Ammon's horn (tissue), 1 donor: ENCODE measurements around the gene RC3H2.
"Not testable (repeated sequence)": the region's sequence is repeated elsewhere in the genome, so short reads cannot be mapped to it uniquely, and the experiment has no call there.

Experiments used
- DNase-seq: peaks from one replicate; pipeline ENCODE4 v3.0.0-alpha.2; 2016; ENCODE audit warnings: low spot score

The RC3H2 gene

DNA sequence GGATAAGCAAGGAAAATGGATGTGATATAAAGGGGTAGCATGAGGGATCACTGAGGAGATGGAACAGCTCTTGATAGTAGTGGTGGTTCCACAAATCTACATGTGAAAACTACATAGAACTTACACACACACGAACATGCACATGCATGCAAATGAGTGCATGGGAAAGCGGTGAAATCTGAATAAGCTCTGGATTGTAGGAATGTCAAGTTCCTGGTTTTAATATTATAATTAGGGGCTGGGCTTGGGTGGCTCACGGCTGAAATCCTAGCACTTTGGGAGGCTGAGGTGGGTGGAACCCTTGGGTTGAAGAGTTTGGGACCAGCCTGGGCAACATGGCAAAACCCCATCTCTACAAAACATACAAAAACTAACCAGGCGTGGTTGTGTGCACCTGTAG is 63.7 kb downstream of the RC3H2 start:
- DNase-seq: no peak

DNA sequence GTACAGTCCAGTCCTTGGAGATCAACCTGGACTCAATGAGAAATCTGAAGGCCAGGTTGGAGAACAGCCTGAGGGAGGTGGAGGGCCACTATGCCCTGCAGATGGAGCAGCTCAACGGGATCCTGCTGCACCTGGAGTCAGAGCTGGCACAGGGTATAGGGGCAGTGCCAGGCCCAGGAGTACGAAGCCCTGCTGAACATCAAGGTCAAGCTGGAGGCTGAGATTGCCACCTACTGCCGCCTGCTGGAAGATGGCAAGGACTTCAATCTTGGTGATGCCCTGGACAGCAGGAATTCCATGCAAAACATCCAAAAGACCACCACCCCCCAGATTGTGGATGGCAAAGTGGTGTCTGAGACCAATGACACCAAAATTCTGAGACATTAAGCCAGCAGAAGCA is 66.7 kb downstream of the RC3H2 start:
- DNase-seq: not testable (repeated sequence)

DNA sequence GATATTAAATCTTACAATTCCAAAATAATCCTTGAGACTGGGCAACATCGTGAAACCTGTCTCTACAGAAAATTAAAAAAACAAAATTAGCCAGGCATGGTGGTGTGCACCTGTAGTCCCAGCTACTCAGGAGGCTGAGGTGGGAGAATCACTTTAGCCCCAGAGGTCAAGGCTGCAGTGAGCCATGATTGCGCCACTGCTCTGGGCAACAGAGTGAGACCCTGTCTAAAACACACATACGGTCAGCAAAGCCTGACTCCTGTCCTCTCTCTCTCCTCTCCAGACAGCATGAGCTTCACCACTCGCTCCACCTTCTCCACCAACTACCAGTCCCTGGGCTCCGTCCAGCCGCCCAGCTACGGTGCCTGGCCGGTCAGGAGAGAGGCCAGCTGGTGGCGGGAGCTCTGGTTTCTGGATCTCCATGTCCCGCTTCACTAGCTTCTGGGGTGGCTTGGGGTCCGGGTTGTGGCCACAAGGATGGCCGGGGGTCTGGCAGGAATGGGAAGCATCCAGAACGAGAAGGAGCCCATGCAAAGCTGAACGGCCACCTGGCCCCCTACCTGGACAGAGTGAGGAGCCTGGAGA is 67.8 kb downstream of the RC3H2 start:
- no peak for DNase-seq

DNA sequence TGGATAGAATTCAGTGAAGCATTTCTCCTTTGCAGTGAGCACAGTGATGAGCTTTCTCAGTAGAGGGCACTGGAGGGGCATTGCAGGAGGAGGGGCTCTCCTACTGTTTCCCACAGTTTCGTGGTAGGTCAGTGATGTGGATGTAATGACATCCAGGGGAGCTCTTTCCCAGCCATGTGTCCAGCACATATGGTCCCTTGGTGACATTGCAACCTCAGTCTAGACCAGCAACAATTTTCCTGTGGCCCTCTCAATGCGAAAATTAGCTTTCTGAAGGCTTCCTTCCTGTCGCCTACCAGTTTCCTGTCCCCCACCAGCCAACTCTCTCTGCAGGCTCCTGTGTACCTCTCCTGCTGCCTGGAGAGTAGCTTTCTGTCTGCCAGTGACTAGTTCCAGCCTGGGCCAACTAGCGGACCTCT is 69.8 kb downstream of the RC3H2 start:
- no peak for DNase-seq

DNA sequence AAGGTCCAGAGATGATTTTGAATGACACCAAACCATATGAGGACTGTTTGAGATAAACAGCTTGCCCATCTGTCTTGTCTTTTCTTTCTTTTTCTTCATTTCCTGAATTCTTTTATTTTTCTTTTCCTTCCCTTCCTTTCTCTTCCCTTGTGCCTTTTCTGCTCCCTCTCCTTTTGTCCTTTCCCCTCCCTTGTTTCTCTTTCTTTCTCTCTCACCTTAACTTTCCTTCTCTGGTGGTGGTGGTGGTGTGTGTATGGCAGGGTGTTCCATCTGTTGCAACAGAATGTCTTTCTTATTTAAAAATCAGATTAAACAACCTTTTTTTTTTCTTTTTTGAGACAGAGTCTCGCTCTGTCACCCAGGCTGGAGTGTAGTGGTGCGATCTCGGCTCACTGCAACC is 73.0 kb downstream of the RC3H2 start:
- DNase-seq: no peak

DNA sequence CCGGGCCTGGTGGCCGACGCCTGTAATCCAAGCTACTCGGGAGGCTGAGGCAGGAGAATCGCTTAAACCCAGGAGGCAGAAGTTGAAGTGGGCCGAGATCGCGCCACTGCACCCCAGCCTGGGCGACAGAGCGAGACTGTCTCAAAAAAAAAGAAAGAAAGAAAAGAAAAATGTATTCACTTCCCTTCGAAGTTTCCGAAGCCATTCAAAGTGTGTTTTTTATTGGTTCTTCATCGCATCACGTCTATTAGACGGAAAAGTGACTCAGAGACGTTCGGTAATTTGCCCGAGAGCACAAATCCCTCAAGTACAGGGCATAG is 76.2 kb downstream of the RC3H2 start:
- DNase-seq: not testable (repeated sequence)

DNA sequence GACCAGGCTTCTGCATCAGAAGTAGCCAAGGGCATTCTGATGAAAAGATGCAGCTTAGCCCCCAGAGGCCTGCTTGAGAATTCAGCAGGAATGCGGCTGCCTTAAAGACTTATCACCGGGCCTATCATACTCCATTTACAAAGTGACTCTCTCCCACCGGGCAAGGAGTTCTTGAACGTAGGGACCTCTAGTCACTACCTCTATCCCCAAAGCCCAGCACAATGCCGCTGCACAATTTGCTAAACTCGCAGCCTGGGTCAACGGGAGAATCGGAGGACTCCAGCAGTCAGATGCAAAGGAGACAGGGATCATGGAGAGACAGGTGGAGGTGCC is 77.4 kb downstream of the RC3H2 start:
- DNase-seq: no peak

DNA sequence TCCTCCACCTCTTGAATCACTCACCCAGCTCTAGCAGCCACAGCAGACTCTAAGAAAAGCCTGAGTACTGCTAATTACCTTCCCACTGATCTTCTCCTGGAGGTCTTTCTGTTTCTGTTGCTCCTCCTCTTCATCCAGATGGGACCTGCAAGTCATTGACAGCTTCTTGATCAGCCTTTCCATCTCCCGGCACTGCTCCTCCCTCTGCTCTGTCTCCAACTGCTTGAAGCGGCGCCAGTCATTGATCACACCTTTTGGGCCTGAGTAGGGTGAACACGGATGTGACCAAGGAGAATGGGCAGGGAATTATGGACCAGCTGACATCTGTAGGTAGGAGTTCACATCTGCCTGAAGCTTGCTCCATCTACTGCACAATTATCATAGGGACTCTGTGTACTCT is 82.2 kb downstream of the RC3H2 start:
- DNase-seq: no peak

DNA sequence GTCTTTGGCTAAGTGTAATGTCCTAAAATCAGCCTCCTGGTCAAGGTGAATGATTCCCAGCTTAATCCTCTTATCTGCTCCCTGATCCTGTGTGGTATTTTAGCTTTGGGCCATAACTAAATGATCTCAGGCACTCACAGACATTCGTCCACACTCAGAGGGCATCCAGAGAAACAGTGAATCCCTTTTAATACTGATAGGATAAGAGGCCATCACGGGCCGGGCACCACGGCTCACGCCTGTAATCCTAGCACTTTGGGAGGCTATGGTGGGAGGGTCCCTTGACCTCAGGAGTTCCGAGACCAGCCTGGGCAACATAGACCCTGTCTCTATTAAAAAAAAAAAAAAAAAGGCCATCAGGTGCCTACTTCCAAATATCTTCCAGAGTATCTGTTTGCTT is 83.1 kb downstream of the RC3H2 start:
- no peak for DNase-seq

DNA sequence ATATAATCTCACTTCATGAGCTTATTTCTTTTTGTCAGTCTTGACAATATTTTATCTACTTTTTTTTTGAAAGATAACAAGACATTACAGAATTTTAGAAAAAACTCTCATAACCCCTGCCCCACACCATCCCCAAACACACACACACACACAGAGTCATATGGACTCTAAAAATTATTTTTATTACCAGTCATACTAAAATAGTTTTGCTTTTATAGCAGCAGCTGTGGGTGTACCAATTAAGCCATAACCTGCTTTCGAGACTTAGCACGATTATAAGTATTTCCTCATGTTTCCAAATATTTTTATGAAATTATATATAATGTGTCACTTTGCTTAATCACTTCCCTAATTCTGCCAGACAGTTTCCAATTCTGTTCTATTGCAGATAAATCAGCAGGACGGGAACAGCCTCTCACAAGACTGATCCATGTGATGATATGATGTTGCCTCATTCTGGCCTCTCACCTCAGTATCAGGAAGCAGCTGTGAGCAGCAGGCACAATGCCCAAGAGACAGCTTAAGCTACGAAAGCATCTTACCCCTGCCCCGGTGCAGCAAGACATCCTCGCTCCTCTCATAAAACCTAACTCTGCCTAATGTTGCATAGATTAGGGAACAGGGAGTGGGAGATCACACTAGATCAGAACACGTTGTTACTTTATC is 83.7 kb downstream of the RC3H2 start:
- peak; percentile 33 for DNase-seq

DNA sequence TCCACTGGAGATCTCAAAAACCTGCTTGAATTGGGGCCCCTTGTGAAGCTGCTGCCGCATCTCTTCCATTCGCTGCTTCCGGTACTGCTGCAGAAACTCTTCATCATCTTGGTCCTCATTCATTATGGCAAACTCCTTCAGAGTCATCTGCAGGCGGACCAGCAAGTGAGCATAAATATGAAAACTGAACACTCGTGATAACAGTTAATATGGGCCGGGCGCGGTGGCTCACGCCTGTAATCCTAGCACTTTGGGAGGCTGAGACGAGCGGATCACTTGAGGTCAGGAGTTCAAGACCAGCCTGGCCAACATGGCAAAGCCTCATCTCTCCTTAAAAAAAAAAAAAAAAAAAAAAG is 84.7 kb downstream of the RC3H2 start:
- DNase-seq: no peak

DNA sequence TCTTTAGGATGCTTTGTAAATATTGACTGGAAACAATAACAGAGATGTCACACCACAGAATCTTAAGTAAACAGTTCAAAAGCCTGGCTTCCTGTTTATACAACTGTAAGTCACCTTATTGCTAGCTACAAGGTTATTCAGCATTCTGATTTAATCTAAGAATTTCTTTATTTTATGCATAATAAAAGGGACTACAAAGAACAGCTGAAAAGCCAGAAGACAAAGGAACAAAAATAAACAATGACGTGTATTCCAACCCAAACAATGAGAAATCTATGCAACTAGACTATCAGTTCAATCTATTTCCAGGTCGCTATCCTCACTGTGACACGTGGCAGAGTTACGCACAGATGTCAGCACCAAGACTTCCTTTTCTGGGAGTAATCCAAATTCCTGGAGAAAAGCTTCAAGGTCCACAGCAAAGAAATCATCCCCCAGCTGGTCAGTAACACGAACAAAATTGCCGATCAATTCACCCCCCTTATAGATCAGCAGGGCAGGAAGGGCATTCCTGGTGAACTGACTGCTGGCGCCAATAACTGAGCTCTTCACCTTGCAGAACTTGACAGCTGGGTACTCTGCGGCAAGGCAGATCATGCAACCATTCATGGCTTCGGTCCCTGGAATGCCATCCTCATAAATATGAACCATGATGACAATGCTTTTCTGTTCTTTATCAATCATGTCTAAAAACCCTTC is 85.2 kb downstream of the RC3H2 start:
- no peak for DNase-seq

DNA sequence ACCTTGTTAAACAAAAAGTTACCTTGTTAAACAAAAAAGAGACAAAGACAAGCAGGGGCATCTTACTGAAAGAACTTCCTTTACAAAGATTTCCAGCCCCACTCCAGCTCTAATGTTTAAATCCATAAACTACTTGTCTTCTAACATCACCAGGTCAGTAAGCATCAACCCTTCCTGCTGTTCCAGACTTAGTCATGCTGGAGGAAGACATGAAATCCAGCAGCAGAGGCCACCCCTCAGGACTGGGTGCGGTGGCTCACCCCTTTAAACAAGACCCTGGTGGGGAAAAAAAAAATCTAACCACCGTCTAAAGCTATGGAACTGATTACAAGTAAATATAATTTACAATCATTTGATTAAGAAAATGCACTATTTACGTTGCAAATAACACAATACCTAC is 85.8 kb downstream of the RC3H2 start:
- DNase-seq: no peak

DNA sequence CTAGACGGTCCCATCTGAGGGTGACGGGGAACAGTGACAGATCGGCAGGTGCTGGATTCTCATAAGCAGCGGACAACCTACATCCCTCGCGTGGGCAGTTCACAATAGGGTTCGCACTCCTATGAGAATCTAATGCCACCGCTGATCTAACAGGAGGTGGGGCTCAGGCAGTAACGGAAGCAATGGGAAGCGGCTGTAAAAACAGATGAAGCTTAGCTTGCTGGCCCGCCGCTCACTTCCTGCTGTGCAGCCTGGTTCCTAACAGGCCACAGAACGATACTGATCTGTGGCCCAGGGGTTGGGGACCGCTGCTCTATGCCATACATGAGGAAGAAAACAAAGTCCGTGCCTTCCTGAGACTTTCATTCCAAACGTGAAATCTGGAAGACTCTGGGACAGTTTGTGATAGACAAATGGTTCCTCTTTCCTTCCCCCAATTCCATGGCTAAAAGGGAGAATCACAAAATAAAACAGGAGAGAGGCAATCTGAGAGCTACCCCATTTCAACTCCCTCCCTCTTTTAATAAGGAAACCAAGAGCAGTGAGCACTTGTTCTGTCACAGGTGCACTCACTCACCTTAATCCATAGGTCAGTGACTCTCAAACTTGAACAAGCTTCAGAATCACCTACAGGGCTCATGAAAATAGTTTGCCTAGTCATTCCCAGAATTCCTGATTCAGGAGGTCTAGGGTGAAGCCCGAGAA is 88.8 kb downstream of the RC3H2 start:
- DNase-seq: peak; percentile 66

DNA sequence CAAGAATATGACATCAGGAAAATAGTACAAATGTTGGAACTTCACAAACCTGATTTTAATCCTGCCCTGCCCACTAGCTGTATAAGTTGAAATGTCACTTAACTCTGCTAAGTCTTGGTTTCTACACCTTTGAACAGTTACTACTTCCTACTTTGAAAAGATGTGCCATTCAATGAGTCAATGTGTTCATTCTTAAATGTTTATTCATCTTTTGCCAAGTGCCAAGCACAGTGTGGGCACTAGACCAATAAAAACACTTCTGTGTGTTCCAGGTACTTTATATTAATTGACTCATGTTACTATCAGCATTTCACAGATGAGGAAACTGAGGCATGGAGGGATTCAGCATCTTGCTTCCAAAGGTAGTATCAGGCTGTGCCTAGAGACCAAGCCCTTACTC is 89.6 kb downstream of the RC3H2 start:
- no peak for DNase-seq

DNA sequence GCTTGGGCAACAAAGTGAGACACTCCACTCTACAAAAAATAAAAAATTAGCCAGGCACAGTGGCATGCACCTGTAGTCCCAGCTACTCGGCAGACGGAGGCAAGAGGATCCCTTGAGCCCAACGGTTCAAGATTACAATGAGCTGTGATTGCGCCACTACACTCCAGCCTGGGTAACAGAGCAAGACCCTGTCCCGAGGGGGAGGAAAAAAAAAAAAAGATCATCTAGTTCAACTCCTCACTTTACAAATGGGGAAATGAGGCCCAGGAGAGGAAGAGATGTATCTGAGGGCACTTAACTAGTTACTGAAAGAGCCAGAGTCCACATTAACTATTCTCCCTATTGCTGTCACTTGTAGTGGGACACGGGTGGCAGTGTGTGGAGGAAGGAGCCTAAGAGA is 90.6 kb downstream of the RC3H2 start:
- DNase-seq: no peak

DNA sequence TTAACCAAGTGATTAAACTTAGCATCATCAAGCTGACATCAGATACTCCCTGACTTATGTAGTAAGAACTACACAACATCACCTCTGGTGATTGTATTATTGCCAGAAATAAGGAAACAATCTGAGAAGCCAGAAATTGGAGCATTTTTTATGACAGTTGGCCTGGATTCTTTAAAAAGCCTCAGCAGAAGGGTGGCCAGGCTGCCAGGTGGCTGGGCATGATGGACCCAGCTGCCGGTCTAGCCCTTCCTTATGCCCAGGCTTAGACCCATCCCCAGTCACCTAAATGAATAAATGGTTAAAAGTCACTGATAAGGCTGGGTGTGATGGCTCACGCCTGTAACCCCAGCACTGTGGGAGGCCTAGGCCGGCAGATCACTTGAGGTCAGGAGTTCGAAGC is 92.4 kb downstream of the RC3H2 start:
- no peak for DNase-seq

DNA sequence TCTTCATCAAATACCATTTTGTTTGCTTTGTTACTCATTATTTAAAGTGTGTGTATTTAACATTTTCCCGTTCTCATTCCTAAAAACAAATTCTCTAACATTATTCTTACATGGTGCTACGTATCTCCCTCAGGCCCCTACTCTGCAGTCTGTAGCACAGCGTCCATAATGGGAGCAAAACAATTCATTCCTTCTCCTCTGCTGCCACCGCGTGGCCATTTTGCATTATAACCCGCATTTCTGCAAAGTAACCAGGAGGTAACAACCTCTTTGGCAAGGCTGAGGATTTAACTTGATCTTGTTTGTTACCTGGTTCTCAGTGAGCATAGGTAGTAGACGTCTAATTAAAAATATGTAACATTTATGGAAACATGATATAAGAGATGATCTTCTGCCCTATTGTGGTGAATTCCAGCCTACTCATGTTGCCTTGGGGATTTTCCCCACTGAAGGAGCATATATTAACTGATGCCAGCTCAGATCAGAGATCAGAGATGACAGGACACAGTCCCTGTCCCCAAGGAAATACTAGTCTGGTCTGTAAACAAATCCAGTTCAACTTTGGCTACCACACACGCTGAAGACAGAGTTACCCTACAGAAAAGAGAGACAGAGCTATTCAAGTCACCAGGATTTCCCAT is 94.7 kb downstream of the RC3H2 start:
- peak; percentile 94 for DNase-seq

DNA sequence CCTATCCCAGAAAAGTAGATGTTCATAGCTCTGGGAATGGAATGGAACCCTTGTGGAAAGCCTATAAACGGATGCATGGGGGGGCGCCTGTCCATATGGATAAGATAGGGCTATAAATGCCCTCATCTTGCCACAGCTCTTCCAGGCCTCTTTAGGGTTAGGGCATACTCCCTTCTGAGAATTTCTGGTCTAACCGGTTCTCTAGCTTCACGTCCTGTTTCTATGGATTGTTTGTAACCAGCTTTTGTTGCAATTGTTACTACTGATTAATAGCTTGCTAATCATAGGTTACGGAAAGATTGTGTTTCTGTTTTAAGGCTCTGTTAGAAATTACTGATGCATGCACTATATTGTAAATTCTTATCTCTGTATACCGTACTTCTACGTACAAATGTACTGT is 95.9 kb downstream of the RC3H2 start:
- DNase-seq: not testable (repeated sequence)

DNA sequence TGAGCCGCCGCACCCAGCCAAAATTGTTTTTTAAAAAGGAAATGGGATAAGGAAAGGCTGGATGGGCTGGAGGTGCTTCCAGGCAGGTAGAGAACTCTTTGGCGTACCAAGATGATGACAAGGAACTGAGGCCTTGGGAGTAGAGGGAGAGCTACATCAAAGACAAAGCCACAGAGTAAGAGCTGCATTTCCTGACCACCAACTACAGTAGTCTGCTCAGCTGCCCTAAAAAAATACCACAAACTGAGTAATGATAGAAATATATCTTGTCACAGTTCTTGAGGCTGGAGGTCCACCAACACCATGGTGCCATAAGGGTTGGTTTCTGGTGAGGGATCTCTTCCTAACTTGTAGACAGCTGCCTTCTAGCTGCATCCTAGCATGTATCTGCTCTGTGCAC is 97.0 kb downstream of the RC3H2 start:
- DNase-seq: no peak

DNA sequence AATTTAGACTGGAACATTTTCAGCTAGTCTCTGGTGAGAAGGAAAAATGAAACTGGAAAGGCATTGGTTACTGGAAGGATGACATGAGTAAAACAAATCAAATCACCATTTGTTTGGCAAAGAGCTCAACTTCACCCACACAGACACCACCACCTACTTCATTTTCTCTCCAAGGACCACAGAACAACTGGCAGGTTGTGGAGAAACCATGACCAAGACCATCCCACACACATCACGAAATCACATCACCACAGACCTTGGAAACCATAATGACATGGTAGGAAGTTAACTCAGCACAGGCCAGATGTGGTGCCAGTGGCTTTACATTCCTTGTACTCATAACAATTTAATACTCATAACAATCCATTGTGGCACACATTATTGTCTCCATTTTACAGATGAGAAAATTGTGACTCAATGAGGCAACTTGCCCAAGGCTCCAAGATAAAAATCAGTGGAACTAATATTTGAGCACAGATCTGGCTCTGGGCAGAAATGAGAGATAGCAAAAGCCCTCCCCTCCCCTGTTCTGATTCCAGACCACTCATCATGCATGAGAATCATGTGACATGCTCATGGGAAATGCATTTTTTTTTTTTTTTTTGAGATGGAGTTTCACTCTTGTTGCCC is 97.8 kb downstream of the RC3H2 start:
- DNase-seq: no peak

DNA sequence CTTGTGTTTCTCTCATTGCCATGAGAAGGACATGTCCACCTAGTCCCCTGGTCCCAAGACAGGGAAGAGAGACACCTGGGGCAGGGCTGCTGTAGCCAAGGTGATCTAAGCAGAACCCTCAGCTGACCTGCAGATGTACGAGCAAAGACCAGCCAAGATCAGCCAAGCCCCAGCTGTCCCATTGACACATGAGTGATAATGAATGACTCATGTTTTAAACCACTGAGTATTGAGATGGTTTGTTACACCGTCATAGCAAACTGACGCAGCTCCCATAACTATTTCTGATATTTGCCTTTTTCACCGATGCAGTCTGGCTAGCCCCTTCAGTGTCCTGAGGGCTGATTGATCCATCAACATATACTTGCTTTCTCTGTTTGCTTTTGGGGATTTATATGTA is 98.5 kb downstream of the RC3H2 start:
- DNase-seq: no peak
